NCI-H2107 (cell line): ENCODE results near the gene KCNJ5.

Experiments used
- DNase-seq: peaks from one replicate; lab custom pipeline; 2025; lab: John Stamatoyannopoulos, UW

Gene KCNJ5

DNA sequence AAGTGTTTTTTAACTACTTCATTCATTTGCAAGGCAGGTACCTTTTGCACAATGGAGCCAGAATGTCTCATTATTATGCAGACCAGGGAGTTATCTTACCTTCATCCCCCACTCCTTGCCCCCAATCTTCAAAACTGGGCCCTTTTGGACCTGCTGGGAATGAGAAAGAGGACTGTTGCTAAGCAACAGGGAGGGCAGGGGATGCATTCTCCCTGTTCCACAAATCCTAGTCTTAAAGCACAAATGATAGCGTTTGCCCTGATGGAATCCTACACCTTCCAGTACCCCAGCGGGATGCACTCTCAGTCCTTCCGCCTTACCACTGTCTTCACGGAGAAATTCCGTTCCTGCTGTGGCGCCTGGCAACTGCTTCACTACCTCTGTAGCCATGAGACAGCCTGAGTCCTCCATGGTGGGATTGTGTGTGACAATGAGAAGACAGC is 20.0 kb upstream of the KCNJ5 start:
- DNase-seq, result no peak

DNA sequence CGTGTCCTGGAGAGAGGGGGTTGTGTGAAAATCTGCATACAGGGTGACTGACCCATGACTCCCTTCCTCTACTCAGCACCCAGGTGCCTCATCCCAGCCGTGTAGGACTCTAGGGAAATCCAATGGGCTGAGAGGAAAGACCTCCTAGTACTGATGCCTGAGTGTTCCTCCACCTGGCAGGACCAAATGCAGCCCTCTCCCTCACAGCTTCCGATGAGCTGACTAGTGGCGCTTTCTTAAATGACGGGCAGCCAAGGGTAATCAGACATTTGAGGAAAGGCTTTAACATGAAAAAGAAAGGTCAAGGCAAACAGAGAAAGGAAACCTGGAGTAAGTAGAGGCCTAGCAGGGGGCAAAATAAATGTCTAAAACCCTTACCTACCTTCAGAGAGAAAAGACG is 19.1 kb upstream of the KCNJ5 start:
- DNase-seq, result no peak

DNA sequence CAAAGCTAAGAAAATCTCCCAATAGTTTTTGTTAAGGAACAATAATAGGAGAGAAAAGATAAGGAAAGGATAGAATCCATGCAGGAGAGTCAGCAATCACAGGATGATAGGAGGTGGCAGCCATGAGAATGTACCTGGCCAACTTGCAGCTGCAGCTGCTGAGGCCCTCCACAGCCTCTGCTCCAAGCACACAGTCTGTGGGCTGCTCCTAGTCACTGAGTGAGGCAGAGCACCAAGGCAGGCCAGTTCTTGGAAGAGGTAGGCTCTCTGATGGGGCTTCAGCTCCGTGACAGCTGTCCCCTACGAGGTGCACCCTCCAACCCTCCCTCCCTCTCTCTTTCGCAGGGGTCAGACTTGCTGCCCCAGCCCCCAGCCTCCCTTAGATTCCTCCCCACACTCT is 18.6 kb upstream of the KCNJ5 start:
- DNase-seq, result no peak

DNA sequence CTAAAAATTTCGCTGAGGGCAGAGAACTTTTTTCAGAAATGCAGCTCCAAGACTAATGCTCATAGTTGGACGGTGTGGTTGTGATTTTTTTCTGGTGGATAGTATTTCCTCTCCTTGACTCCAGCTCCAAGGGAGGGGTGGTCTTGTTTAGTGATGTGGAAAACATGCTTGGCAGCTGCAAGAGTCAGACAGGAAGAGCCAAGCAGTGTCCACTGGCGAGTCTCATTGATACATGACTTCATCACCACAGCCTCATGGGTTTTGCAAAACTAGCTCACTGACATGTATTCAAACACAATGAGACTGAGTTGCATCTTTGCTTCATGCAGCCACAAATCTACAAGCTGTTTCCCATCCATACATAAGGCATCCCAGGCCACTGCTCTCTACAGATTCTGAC is 16.7 kb upstream of the KCNJ5 start:
- no peak for DNase-seq

DNA sequence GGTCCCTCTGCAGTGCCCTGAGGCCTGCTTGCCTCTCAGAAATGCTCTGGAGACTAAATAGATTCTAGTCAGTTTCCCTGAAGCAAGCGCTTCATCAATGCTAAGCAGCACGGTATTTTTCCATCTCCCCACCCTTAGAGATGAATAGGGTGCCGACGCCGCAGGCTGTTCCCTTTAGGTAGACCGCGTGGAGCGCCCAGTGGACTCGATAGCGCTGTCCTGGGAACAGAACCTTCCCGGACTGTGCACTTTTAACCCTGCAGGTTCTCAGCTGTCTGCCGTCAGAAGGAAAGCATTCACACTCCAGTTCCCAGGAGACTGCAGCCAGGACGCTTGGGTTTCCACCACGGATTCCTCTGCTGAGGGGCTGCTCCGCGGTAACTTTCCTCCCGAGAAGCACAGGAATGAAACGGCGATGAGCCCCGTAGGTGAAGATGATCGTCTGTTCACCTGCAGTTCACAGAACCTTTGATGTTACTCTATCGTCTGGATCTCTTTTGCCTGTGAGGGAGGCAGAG is 15.0 kb upstream of the KCNJ5 start:
- DNase-seq, result no peak

DNA sequence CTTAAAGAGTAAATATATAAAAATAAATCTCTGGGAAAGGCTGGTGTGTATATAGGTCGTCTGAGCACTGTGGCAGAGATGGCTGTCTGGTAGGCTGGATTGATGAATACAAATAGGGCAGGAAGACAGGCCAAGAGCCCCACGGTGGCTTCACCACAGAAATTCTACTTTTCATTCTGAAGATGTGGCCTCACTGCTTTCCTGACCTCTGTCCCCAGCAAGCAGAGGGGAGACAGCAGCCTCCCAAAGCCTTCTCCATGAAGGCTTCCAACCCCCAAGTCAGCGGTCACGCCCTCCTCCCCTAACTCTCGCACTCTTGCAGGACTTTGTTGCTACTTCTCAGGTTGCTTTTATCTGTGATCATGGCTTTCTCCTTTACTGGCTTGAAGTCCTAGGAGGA is 13.4 kb upstream of the KCNJ5 start:
- DNase-seq, result no peak

DNA sequence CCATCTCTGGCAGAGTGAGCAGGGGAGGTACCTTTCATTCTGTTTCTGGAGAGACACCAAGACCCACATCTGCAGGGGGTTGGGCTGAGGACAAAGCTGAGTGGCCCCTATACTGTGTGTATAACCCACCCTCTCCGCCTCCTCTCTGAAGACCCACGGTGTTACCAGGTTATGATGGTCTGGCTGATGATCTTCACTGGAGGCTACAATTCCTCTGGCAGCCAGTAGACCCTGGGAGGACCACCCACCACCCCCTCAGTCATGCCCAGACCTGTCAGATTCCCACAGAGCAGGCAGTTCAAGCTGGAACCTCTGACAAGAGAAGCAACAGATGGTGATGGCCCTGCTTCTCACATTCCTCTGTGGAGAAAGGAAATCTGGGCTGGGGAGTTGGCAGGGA is 12.7 kb upstream of the KCNJ5 start:
- no peak for DNase-seq

DNA sequence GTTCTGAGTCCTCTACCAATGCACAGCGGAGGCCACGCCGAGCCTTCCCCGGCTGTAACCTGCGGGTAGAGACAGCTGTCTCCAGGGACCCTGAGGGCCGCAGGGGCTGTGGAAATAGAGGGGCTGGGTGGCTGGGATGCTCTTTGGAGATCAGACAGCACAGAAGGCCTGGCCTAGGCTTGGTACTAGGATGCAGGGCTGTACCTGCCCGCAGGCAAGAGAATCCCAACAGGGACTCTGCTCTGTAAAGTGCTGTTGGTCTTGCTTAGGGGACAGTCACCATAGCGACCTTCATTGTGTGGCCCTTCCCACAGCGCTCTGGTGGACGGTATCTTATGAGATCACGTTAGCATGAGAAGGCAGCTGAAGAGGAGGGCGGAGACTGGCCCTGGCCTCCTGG is 11.3 kb upstream of the KCNJ5 start:
- DNase-seq, result no peak

DNA sequence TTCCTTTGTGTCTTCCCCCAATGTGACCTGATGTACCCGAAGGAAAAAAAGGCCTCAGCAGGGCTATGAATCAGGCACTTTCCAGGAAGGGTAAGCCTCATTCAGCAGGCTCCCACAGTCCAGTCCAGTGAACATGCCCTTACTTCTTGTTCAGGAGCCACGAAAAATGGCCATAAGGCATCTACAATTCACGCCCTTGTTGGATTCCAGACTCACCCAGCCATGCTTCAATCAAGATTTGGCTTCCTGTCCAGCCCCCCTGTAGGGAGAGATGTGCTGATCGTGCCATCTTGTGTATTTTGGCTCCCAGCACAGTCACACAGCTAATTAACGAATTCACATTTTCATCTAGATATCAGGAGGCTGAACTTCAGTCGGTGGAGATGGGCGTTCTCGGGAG is 9.9 kb upstream of the KCNJ5 start:
- DNase-seq, result no peak

DNA sequence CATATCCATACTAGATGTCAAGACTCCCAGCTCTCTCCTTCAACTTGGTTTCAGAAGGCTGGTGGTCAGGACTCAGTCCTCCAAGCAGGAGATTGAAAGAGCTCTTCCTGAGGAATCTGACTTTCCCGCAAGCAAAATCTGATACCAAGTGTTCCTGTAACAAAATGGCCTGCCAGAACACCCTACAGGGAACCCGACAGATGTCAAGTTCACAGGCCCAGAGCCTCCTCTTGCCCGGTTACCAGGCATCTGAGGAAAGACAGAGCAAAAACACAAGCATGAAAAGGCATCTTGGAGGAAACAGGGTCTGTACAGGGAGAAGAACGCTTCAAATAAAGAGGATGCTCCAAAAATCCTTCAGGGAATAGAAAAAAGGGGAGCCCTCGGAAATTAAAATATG is 8.7 kb upstream of the KCNJ5 start:
- DNase-seq, result no peak

DNA sequence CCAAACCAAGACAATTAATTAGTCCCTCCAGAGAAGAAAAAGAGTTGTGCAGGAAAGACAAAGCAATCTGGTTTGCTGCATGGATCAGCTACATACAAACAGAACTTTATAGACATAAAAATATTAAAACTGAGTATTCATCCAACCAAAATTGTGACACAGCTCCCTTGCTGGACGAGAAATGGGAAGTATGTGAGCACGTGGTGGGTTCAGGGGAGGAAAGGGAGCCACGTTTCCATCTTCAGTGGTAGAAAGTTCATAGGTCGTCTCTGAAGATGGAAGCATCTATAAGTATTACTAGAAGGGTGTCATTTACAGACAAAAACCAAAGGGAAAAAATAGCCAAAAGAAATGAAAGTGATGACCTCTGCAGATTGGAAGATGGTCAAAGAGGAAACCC is 7.1 kb upstream of the KCNJ5 start:
- no peak for DNase-seq

DNA sequence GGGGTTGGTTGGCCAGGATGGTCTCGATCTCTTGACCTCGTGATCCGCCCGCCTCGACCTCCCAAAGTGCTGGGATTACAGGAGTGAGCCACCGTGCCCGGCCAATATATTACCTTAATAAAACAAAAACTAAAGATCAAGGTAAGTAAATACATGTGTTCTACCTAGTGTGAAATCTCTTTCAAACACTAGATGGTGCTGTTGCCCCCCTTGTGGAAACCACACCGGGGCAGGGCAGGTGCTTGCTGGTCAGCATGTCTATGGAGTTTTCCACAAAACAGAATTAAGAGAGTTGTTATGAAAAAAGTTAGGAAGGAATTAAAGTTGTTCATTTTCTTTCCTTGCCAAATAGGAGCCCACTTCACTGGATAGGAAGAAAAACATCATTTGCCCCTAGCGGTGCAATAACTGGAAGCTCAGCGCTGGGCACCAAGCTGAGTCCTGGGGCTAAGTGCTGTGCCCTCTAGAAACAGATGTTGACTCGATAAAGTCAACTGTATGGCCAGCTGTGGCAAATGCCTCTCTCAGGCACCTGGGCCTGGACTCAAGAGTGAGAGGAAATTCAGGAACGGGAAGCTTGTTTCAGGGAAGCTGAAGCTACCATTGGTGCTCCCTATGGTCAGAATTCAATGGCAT is 6.3 kb upstream of the KCNJ5 start:
- peak; percentile 42 for DNase-seq

DNA sequence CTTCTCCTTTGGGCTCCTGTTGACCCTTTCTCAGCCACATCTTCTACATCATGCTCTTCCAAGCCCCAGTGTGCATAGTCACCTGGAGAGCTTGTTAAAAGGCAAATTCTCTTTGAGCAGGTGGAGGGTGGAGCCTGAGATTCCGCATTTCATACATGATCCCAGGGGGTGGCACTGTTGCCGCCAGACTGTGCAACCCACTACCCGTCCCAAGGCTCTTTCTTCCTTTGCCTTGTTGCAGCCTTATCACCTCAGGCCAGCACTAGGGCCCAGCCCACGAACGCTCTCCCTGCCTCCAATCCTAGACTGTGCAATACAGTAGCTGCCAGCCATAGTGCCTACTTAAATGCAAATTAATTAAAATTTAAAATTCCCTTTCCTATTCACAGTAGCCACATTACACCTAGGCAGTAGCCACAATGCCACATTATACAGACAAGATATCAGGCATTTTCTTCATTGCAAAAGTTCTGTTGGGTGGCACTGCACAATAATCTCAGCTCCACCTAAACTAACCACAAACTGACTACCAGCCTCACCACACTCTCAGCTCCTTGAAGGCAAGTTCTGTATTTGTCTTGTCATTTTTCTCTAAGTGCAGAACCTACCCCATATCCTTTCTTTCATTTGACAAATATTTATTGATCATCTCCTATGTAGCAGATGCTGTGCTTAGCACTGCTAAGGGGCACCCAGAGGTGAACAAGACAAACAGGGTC is 4.6 kb upstream of the KCNJ5 start:
- peak; percentile 30 for DNase-seq

DNA sequence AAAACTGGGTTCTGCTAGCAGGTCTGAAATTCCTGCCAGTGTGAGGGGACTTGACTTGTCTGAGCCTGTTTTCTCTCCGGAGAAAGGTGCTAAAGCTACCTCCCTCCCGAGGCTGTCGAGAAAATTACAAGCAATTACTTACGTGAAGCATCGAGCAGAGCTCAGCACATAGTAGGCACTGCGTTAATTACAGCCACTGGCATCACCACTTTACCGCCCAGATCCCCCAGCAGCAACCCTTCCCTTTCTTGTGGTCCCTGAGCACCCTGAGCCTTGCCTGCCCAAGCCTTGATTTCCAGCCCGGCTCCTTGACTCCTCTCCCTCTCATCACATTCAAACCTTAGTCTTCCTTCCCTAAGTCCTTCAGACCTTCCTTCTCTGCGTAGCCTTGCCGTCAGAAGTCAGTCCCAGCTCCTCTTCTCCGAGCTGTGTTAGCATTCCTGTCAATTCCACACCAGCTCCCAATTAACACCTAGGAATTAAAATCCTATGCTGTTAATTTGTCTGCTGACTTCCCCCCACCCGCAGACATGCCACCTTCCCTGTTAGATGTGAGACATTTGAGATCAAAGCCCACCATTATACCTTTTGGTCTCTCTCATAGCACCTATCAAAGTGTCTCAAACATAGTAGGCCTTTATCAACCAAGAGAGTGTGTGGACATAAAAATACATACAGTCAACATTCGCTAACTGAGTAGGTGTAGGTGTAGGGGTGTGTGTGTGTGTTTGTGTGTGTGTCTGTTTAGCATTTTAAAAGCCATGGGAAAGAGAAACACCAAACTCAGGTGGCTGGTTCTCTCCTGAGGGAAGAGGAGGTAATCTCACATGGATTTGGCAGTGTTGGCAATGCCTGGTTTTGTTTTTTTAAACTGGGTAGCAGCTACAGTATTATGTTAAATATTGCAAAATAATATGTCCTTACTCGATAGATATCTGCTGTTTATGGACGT is 2.8 kb upstream of the KCNJ5 start:
- DNase-seq, result no peak

DNA sequence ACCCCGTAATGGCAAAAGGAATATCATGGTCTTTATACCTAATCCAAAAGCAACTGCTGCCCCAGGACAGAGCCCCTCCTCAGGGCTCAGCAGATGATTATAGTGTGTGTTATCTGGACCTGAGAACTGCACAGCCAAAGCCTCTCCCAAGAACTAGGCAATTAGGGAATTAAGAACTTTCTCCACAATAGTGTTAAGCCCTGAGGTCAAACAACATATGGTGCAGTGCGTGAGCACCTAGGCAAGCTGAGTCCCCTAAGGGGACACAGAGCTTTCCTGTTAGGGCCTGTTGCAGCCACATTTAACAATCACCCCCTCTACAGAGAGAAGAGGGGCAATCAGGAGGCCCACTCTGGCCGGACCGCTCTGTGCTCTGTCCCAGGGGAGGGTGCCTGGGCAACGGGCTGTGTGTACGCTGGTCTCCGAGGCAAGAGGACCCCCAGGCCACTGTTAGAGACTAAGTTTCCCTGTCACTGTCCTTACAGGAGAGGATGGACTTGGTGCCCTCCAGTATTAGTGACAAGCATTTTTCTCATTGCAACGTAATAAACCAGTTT is 1.4 kb upstream of the KCNJ5 start:
- DNase-seq, result no peak

DNA sequence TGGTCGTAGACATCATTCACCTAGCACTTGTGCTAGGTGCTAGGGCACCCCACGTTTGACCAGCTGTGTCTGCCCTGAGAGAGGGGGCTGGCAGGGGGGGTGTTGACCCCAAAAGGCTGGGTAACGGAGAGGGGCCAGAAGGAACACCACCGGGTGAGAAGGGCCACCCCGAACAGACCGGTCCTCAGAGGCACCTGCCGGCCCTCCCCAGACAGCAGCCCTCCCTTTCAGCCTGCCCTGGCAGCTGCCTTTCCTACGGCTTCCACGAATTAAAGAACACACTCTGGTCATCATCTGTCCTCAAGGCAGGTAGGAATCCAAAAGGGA is 977 bp upstream of the KCNJ5 start:
- no peak for DNase-seq

DNA sequence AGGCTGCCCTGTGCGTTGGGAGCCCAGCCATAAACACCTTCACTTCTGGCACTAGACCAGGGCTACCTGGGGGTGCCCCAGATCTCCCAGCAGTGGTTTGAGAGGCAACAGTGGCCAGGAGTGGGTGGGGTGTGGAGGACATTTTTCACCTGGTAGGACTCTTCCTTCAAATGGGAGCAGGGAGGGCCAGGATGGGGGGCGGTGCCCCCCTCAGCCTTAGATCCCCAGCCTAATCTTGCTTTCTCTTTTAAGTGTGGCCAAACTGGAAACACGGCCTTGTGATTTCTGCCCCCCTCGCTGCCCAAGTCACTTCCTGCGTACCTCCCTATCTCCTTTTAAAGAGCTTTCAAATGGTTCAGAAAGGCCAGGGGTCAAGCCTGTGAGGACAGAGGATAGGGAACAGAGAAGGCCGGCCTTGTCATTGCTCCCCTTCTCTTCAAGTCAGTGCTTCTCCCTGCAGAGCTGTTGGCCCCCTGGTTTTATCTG is 800 bp downstream of the KCNJ5 start:
- DNase-seq, result no peak

DNA sequence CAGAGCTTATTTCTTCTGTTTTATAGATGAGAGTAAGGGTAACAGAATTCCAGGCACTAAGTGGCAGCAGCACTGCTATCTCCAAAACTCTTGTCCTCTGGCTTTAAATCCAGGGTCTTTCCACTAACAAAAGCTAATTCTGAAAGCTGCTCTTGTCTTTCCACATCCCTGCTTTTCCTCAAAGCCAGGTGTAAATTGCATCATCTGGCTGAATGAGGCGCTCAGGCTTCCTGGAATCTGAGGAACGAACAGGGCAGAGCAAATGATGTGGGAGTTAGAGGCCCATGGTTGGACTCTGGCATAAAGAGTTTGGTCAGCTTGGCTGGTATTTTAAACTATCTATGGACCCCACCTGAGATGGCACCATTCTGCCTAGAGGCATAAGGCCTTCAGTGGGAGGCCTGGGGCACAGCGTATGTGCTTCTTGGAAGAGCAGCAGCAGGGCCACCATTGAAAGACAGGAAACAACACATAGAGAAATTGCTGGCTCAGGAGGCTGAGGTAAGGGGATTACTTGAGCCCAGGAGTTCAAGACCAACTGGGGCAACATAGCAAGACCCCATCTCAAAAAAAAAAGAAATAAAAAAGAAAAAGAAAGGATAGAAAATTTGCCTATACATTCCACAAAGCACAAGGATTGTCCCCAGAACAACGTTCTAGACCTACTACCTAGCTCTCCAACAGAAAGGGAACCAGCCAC is 1.9 kb downstream of the KCNJ5 start:
- no peak for DNase-seq

DNA sequence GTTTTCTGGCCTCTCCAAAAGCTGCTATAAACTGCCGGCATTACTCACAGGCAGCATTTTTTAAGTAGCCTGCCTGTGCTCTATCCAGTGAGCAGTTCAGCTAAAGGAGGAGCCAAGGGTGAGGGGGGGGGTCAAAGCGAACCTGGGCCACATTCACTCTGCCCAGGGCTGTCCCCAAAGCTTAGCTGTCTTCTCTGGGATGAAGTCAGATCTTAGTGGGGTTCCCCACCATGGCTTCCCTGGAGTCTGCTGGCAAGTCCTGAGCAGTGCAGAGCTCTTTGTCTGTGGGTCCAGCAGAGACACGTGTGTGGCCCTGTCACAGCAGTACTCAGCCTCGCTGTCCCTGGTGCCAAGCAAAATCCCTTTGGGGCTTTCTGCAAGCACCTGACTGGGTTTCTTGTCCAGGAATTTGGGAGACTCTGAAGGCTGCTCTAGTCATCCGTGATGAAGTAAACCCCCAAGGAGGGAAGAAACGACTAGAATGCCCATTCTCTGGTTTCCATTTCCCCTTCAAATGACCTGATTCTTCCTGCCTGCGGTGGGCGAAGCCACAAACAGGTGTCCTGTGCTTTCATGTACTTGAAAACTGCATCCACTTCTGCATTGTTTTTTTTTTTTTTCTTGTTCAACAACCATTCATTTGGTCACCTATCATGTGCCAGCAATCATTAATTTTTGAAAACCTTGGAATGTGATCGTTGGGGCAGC is 2.6 kb downstream of the KCNJ5 start:
- no peak for DNase-seq

DNA sequence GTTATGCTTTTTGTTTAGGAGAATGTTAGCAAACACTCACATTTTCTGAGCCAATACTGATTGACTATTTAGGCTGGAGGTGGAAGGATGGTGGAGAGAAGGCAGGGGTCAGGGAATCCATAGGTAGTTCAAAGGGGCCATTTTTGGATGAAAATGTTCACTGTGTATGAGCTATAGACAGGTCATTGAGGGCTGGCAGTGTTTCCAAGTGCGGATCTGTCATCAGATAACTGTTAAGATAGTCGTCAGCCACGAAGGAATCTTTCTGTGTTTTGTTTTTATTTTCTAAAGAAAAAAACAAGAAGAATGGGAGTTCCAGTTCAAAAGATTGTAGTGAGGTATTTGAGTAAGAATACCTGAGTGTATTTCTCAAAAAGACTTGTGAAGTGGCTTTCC is 3.1 kb downstream of the KCNJ5 start:
- DNase-seq, result no peak

DNA sequence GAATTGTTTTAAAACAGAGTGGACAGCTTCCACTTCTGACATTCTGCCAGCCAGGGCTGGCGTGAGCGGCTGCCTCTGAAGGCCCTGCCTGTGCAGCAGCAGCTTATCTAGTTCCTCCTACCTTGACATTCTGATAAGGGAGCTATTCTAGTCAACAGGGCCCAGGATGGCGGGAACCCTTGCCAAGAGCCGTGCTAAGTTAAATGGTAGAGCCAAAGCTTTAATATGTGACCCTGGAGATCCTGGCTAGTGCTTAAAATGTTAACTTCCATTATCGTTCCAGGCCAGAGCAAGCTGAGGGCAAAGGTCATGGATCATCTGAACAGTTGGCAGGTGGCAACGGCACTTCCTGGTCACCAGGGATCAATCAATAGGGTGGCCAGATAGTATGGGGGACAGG is 3.5 kb downstream of the KCNJ5 start:
- DNase-seq, result no peak
